Measurements from ENCODE around the gene RAB27B.

DNA sequence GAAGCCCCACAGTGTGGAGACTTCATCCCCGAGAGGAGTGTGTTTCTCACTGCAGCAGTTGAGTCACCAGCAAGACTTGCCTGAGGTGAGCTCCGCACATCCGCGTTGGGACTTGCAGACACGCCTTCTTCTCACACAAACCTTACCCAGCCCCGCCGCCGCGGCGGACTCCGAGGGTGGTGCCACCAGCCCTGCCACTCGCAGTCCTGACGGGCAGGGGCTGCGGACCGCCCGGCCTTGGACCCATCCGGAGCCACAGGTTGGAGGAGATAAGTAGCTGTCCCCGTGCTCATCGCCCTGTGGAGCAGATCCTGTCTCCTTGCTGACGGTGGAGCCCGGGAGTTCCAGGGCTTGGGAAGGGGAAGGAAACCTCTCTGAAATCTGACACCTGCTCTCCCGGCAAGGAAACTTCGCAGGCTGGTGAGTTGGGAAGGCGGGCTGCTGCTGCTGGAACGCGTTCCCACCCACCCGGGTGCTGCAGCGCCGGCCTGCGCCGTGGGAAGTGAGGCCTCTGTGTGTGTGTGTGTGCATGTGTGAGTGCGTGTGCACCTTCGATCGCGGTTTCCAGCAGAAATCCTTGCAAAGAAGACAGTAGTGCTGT lies at the start of gene RAB27B:
- TF ChIP-seq, protein P1, sequence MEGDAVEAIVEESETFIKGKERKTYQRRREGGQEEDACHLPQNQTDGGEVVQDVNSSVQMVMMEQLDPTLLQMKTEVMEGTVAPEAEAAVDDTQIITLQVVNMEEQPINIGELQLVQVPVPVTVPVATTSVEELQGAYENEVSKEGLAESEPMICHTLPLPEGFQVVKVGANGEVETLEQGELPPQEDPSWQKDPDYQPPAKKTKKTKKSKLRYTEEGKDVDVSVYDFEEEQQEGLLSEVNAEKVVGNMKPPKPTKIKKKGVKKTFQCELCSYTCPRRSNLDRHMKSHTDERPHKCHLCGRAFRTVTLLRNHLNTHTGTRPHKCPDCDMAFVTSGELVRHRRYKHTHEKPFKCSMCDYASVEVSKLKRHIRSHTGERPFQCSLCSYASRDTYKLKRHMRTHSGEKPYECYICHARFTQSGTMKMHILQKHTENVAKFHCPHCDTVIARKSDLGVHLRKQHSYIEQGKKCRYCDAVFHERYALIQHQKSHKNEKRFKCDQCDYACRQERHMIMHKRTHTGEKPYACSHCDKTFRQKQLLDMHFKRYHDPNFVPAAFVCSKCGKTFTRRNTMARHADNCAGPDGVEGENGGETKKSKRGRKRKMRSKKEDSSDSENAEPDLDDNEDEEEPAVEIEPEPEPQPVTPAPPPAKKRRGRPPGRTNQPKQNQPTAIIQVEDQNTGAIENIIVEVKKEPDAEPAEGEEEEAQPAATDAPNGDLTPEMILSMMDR (IDR thresholded peaks at IDR 0.05 in 4 of 5, conservative IDR thresholded peaks at IDR 0.05 in 1 of 5), result no peak
- TF ChIP-seq POLR2A (IDR thresholded peaks at IDR 0.05), result no peak
